H1 (cell line): ENCODE data around the gene MED12L. TPM values are rescaled to one million over a fixed set of nuclear protein-coding genes. Genes with fewer than 3 reads are reported as not detected.

Source experiments
- CBX8 ChIP-seq: fragments of 300-800, 300-1000 bp; sonication (generic); IDR thresholded peaks from 2 replicates; pipeline ENCODE4 v1.7.1; 2016; ENCODE audit warnings: low read depth, low read length, borderline replicate concordance
- CREB1 ChIP-seq: IDR thresholded peaks from 2 replicates; pipeline ENCODE4 v1.6.1; 2012; ENCODE audit warnings: inconsistent platforms
- KDM4A ChIP-seq: IDR thresholded peaks from one replicate; pipeline ENCODE4 v1.7.1; 2012; ENCODE audit warnings: low read depth, mild to moderate bottlenecking, moderate library complexity, low read length, inconsistent platforms; ENCODE audit not compliant: severe bottlenecking
- SP2 ChIP-seq: IDR thresholded peaks from 2 replicates; pipeline ENCODE4 v1.6.1; 2012; ENCODE audit warnings: mild to moderate bottlenecking, low read length, inconsistent platforms
- TAF1 ChIP-seq: IDR thresholded peaks from 2 replicates; pipeline ENCODE4 v1.6.1; 2011; ENCODE audit warnings: mild to moderate bottlenecking, low read depth, low read length
- polyA plus RNA-seq, 7 experiments: library from polyadenylated mRNA; depleted of rRNA in 3 of 7; stranded (reverse) in 5 of 7; unstranded in 2 of 7; fragments of >200 nt in 5 of 7; fragments of 200-250 nt in 2 of 7; gene quantifications; 1 replicate in 5 of 7; 2 replicates in 1 of 7; 4 replicates in 1 of 7; pipeline versions ENCODE4 v1.2.1 to v1.2.3, GENCODE V29; 2011 to 2013; ENCODE audit warnings: missing spikeins in 2 of 7, mixed read lengths in 2 of 7
- total RNA-seq: library from RNA; stranded (reverse); fragmentation: NEBNext Ultra II Directional; extraction: Animal tissue kit (Norgen Biotek cat#: 25700); gene quantifications from 2 replicates; pipeline ENCODE4 v1.2.1, GENCODE V29; 2021
- TF ChIP-seq, protein P1 (sequence below): fragments of 300-600 bp; sonication (generic); IDR thresholded peaks from 2 replicates; pipeline ENCODE4 v1.7.1; 2012; ENCODE audit warnings: low read length, moderate library complexity, mild to moderate bottlenecking, inconsistent platforms; ENCODE audit not compliant: insufficient replicate concordance
- TF ChIP-seq, protein P2 (sequence below): IDR thresholded peaks from 2 replicates; pipeline ENCODE4 v1.6.1; 2011; ENCODE audit warnings: low read length, improper control_type of control experiment
- TF ChIP-seq, protein P3 (sequence below): IDR thresholded peaks from 2 replicates; pipeline ENCODE4 v1.6.1; 2012; ENCODE audit warnings: low read length, inconsistent platforms
- TF ChIP-seq, protein P4 (sequence below): IDR thresholded peaks from 2 replicates; pipeline ENCODE4 v1.6.1; 2011; ENCODE audit warnings: low read depth, mild to moderate bottlenecking, low read length; ENCODE audit not compliant: insufficient read depth

MED12L gene
- total and polyA plus RNA-seq, 2 of the 8 experiments (the other 6 are each of a cell fraction or from before 2014, with no cell fraction given), result 3.6 to 26.2 TPM

DNA sequence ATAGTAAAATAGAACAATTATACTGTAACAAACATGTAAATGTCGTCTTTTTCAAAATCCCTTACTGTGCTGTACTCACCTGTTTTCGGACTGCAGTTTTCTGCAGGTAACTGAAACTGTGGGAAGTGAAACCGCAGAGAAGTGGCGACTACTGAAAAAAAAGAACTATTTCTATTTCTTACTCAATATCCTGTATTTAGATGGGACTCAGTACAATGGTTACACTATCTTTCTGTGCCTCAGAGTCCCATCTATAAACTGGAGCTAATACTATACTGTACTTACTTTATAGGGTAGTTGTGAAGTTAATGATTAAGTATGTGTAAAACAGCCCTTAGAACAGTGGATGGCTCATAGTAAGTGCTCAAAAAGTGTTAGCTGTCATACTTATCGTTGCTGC, 313.4 kb downstream of the MED12L start (continued):
- TF ChIP-seq, protein P1, sequence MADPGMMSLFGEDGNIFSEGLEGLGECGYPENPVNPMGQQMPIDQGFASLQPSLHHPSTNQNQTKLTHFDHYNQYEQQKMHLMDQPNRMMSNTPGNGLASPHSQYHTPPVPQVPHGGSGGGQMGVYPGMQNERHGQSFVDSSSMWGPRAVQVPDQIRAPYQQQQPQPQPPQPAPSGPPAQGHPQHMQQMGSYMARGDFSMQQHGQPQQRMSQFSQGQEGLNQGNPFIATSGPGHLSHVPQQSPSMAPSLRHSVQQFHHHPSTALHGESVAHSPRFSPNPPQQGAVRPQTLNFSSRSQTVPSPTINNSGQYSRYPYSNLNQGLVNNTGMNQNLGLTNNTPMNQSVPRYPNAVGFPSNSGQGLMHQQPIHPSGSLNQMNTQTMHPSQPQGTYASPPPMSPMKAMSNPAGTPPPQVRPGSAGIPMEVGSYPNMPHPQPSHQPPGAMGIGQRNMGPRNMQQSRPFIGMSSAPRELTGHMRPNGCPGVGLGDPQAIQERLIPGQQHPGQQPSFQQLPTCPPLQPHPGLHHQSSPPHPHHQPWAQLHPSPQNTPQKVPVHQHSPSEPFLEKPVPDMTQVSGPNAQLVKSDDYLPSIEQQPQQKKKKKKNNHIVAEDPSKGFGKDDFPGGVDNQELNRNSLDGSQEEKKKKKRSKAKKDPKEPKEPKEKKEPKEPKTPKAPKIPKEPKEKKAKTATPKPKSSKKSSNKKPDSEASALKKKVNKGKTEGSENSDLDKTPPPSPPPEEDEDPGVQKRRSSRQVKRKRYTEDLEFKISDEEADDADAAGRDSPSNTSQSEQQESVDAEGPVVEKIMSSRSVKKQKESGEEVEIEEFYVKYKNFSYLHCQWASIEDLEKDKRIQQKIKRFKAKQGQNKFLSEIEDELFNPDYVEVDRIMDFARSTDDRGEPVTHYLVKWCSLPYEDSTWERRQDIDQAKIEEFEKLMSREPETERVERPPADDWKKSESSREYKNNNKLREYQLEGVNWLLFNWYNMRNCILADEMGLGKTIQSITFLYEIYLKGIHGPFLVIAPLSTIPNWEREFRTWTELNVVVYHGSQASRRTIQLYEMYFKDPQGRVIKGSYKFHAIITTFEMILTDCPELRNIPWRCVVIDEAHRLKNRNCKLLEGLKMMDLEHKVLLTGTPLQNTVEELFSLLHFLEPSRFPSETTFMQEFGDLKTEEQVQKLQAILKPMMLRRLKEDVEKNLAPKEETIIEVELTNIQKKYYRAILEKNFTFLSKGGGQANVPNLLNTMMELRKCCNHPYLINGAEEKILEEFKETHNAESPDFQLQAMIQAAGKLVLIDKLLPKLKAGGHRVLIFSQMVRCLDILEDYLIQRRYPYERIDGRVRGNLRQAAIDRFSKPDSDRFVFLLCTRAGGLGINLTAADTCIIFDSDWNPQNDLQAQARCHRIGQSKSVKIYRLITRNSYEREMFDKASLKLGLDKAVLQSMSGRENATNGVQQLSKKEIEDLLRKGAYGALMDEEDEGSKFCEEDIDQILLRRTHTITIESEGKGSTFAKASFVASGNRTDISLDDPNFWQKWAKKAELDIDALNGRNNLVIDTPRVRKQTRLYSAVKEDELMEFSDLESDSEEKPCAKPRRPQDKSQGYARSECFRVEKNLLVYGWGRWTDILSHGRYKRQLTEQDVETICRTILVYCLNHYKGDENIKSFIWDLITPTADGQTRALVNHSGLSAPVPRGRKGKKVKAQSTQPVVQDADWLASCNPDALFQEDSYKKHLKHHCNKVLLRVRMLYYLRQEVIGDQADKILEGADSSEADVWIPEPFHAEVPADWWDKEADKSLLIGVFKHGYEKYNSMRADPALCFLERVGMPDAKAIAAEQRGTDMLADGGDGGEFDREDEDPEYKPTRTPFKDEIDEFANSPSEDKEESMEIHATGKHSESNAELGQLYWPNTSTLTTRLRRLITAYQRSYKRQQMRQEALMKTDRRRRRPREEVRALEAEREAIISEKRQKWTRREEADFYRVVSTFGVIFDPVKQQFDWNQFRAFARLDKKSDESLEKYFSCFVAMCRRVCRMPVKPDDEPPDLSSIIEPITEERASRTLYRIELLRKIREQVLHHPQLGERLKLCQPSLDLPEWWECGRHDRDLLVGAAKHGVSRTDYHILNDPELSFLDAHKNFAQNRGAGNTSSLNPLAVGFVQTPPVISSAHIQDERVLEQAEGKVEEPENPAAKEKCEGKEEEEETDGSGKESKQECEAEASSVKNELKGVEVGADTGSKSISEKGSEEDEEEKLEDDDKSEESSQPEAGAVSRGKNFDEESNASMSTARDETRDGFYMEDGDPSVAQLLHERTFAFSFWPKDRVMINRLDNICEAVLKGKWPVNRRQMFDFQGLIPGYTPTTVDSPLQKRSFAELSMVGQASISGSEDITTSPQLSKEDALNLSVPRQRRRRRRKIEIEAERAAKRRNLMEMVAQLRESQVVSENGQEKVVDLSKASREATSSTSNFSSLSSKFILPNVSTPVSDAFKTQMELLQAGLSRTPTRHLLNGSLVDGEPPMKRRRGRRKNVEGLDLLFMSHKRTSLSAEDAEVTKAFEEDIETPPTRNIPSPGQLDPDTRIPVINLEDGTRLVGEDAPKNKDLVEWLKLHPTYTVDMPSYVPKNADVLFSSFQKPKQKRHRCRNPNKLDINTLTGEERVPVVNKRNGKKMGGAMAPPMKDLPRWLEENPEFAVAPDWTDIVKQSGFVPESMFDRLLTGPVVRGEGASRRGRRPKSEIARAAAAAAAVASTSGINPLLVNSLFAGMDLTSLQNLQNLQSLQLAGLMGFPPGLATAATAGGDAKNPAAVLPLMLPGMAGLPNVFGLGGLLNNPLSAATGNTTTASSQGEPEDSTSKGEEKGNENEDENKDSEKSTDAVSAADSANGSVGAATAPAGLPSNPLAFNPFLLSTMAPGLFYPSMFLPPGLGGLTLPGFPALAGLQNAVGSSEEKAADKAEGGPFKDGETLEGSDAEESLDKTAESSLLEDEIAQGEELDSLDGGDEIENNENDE, result no peak
- TF ChIP-seq TAF1 (no peak), KDM4A (no peak), CREB1 (no peak), SP2 (no peak), CBX8 (no peak)
- TF ChIP-seq, protein P2, sequence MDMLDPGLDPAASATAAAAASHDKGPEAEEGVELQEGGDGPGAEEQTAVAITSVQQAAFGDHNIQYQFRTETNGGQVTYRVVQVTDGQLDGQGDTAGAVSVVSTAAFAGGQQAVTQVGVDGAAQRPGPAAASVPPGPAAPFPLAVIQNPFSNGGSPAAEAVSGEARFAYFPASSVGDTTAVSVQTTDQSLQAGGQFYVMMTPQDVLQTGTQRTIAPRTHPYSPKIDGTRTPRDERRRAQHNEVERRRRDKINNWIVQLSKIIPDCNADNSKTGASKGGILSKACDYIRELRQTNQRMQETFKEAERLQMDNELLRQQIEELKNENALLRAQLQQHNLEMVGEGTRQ, result no peak
- TF ChIP-seq, protein P3, sequence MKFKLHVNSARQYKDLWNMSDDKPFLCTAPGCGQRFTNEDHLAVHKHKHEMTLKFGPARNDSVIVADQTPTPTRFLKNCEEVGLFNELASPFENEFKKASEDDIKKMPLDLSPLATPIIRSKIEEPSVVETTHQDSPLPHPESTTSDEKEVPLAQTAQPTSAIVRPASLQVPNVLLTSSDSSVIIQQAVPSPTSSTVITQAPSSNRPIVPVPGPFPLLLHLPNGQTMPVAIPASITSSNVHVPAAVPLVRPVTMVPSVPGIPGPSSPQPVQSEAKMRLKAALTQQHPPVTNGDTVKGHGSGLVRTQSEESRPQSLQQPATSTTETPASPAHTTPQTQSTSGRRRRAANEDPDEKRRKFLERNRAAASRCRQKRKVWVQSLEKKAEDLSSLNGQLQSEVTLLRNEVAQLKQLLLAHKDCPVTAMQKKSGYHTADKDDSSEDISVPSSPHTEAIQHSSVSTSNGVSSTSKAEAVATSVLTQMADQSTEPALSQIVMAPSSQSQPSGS, result no peak
- TF ChIP-seq, protein P4, sequence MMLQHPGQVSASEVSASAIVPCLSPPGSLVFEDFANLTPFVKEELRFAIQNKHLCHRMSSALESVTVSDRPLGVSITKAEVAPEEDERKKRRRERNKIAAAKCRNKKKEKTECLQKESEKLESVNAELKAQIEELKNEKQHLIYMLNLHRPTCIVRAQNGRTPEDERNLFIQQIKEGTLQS, result no peak
